K562 (cell line): ENCODE data around the gene ANXA1. TPM values are rescaled to one million over a fixed set of nuclear protein-coding genes. Genes with fewer than 3 reads are reported as not detected.
A peak's percentile ranks its signal among the peaks of the same experiment; 100 is the strongest.

Source experiments
- CXXC5 ChIP-seq: fragments of 250-450 bp; sonication (Bioruptor Pico); IDR thresholded peaks from 2 replicates; pipeline ENCODE4 v1.8.0; 2022; ENCODE audit warnings: inconsistent platforms, mild to moderate bottlenecking, moderate library complexity
- FOSL1 ChIP-seq: fragments of 200-800 bp; sonication (Bioruptor generic); conservative IDR thresholded peaks from 2 replicates; pipeline ENCODE4 v1.6.1; 2016; ENCODE audit warnings: missing genetic modification characterization, missing compliant biosample characterization
- MAX ChIP-seq: sonication (generic); formaldehyde crosslinking; IDR thresholded peaks from 2 replicates; pipeline ENCODE4 v1.9.0; 2022; ENCODE audit warnings: mild to moderate bottlenecking, missing genetic modification reagents
- MGA ChIP-seq: fragments of 450-650 bp; IDR thresholded peaks from 2 replicates; pipeline ENCODE4 v1.6.1; 2016; ENCODE audit warnings: mild to moderate bottlenecking, moderate library complexity
- NFE2L1 ChIP-seq: fragments of 450-650 bp; IDR thresholded peaks from 2 replicates; pipeline ENCODE4 v1.6.1; 2016; ENCODE audit warnings: missing genetic modification characterization, low read depth, mild to moderate bottlenecking, missing compliant biosample characterization, moderate library complexity, borderline replicate concordance
- PRDM10 ChIP-seq: fragments of 450-650 bp; IDR thresholded peaks from 2 replicates; pipeline ENCODE4 v1.6.1; 2018; ENCODE audit not compliant: partially characterized antibody
- RBM14 ChIP-seq: fragments of 200-400 bp; formaldehyde crosslinking; IDR thresholded peaks from 2 replicates; pipeline ENCODE4 v1.6.1; 2018; ENCODE audit warnings: low read depth, mild to moderate bottlenecking, low read length, moderate library complexity, borderline replicate concordance; ENCODE audit not compliant: insufficient read depth
- SMAD2 ChIP-seq: fragments of 150-350 bp; IDR thresholded peaks from 2 replicates; pipeline ENCODE4 v1.6.1; 2014; ENCODE audit warnings: low read depth, mild to moderate bottlenecking, low read length
- SUPT5H ChIP-seq: fragments of 450-650 bp; IDR thresholded peaks from 2 replicates; pipeline ENCODE4 v1.6.1; 2016
- TGIF2 ChIP-seq: sonication (generic); formaldehyde crosslinking; IDR thresholded peaks from 2 replicates; pipeline ENCODE4 v1.8.1; 2022; ENCODE audit warnings: mild to moderate bottlenecking, missing genetic modification reagents, moderate library complexity
- ZBTB7A ChIP-seq: IDR thresholded peaks from 2 replicates; pipeline ENCODE4 v1.6.1; 2011; ENCODE audit warnings: low read depth, mild to moderate bottlenecking, low read length, moderate library complexity, borderline replicate concordance; ENCODE audit not compliant: control insufficient read depth
- ZC3H4 ChIP-seq: sonication (generic); formaldehyde crosslinking; IDR thresholded peaks from 2 replicates; pipeline ENCODE4 v1.9.0; 2021; ENCODE audit warnings: missing genetic modification reagents, borderline replicate concordance
- ZNF165 ChIP-seq: fragments of 250-450 bp; sonication (Bioruptor Pico); IDR thresholded peaks from 2 replicates; pipeline ENCODE4 v1.4.0; 2020; ENCODE audit warnings: borderline replicate concordance
- polyA plus RNA-seq, 8 experiments: library from polyadenylated mRNA; depleted of rRNA in 4 of 8; stranded (reverse) in 5 of 8; unstranded in 3 of 8; fragments of >200 nt; fragmentation: Nextera tagmentation in 2 of 8; fragmentation: Illumina TruSeq in 1 of 8; extraction: Ambion mirVana in 2 of 8; extraction: Trizol in 1 of 8; gene quantifications; 2 replicates each; pipeline versions ENCODE4 v1.2.1 to v1.2.3, GENCODE V29; 2011 to 2014; ENCODE audit warnings: inconsistent platforms in 1 of 8, missing spikeins in 1 of 8
- total RNA-seq, 7 experiments: library from RNA; depleted of rRNA in 6 of 7; stranded (reverse); fragments of >200 nt in 6 of 7; fragmentation: Illumina TruSeq in 2 of 7; extraction: Trizol in 2 of 7; gene quantifications; 2 replicates each; pipeline versions ENCODE4 v1.2.1 to v1.2.3, GENCODE V29; 2011 to 2021; ENCODE audit warnings: low replicate concordance in 1 of 7

ANXA1 gene
- total and polyA plus RNA-seq, 9 of the 15 experiments (the other 6 are each of a cell fraction or from before 2014, with no cell fraction given) = 406 to 1,298 (median 620) TPM

DNA sequence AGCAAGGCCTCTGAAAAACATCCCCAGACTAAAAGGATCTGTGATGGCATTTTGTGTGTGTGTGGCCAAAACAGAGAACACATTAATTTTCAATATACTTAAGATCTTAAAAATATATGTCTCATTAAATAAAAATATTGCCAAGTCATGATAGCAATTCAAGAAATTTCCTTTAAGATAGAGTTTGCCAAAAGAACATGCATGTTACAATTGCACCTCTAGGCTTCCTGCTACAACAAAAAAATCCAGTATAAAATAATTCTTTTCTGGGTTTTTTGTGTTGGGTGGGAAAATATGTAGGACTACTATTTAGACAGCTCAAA, 5.2 kb downstream of the ANXA1 start (continued):
- TF ChIP-seq MGA (no peak), FOSL1 (tag) (no peak), MAX (CRISPR knock-in tag) (no peak), CXXC5 (CRISPR knock-in tag) (no peak), NFE2L1 (tag) (peak; percentile 4; the same call in 1 of the 2 replicates), TGIF2 (CRISPR knock-in tag) (no peak), ZC3H4 (no peak), SMAD2 (no peak), RBM14 (no peak), SUPT5H (no peak), PRDM10 (no peak), ZBTB7A (no peak), ZNF165 (CRISPR knock-in tag) (no peak)
